OCI-LY3 (cell line): ENCODE results near the gene UBALD2.

Source experiments
- EZH2phosphoT487 ChIP-seq: fragments of 200-600 bp; shearing (Covaris generic); IDR thresholded peaks from 2 replicates; pipeline ENCODE4 v1.6.1; 2018; ENCODE audit warnings: antibody characterized with exemption, mixed run types, low read depth
- TF ChIP-seq, protein P1 (sequence below): fragments of 200-600, 300-600 bp; sonication (generic); IDR thresholded peaks from 2 replicates; pipeline ENCODE4 v1.5.1; 2014; ENCODE audit warnings: antibody characterized with exemption, low read length, low read depth

DNA sequence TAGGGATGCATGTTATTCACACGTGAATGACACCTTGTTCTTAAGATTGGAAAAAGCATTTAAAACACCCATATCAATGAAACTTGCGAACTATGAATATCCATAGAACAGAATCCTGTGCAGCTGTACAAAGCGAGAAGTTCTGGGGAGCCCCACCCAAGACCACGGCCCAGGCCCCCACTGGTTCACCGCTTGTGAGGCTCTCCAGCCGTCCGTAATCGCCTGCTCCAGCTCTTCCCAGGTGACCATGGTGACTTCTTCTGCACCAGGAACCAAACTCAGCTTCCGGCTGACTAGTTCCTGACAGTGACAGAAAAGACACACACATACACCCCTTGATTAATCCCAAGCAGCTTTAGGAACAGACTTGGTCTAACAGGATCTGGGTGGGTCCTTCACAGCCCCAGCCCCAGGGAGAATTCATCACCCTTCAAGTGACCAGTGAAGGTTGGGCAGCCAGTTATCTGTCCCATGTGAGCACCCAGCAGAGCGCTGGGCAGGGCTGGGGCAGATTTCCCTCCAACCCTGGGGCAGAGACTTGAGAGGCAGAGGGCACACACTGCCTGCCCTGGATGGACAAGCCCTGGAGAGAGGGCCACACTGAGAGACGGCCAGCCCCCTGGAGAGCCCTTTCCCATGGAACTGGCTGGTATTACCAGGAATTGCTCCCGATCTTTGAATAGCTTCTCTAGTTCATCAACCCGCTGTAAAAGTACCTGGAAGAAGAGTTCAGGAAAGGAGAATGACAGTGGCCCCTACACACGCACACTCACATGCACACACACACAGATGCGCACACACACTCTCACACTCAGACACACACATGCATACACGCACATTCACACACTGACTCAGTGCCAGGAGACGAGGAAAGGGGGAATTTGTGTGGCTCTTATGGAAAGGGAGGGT, 39.3 kb downstream of the UBALD2 start:
- TF ChIP-seq, protein P1, sequence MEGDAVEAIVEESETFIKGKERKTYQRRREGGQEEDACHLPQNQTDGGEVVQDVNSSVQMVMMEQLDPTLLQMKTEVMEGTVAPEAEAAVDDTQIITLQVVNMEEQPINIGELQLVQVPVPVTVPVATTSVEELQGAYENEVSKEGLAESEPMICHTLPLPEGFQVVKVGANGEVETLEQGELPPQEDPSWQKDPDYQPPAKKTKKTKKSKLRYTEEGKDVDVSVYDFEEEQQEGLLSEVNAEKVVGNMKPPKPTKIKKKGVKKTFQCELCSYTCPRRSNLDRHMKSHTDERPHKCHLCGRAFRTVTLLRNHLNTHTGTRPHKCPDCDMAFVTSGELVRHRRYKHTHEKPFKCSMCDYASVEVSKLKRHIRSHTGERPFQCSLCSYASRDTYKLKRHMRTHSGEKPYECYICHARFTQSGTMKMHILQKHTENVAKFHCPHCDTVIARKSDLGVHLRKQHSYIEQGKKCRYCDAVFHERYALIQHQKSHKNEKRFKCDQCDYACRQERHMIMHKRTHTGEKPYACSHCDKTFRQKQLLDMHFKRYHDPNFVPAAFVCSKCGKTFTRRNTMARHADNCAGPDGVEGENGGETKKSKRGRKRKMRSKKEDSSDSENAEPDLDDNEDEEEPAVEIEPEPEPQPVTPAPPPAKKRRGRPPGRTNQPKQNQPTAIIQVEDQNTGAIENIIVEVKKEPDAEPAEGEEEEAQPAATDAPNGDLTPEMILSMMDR, result no peak
- no peak for TF ChIP-seq EZH2phosphoT487
